ENCODE results near the gene OR6Y1. TPM values are rescaled to one million over a fixed set of nuclear protein-coding genes. Genes with fewer than 3 reads are reported as not detected.

Gene OR6Y1
- total and polyA plus RNA-seq, 2 of the 8 experiments (the other 6 are each of a cell fraction or from before 2014, with no cell fraction given), result 0.07 TPM; not detected in 1

GRCh38 chr1:158516966-158517365 lies 37.2 kb downstream of the OR6Y1 start:
- Histone ChIP-seq H2BK120ac (replicated peaks; ENCODE audit: low read depth, low read length) (no peak overlapping the region), H4K20me1 (replicated peaks in 1 of 2; ENCODE audit: control insufficient read depth in 1 of 2, insufficient read depth in 2 of 2, low read length in 2 of 2) (no peaks in the 10 kb centered on the region), H3K79me2 (ENCODE audit: control insufficient read depth in 1 of 2, insufficient read depth in 2 of 2, low read length in 2 of 2) (no peaks in the 10 kb centered on the region), H3K79me1 (ENCODE audit: low read depth, low read length) (no peaks in the 10 kb centered on the region), H2BK12ac (ENCODE audit: low read depth, low read length) (no peak overlapping the region), H4K91ac (replicated peaks; ENCODE audit: insufficient read length, low read length) (no peak overlapping the region), H3K4me1 (replicated peaks in 1 of 4; ENCODE audit: control insufficient read depth in 3 of 4, insufficient read depth in 4 of 4, low read length in 3 of 4) (peaks cover 0 to 2% (median 1%) of the 10 kb centered on the region in 4 experiments; a peak in 2 of 7 replicates), H3K4me2 (ENCODE audit: insufficient read depth in 1 of 2, low read depth in 2 of 2, low read length in 2 of 2) (no peak overlapping the region), H3K27ac (ENCODE audit: low read depth, low read length) (no peak overlapping the region), H3K9me3 (ENCODE audit: insufficient read depth in 2 of 2, low read depth in 1 of 2, low read length in 1 of 2) (no peaks in the 10 kb centered on the region; a peak in 1 of 4 replicates), H2AFZ (ENCODE audit: low read length) (no peak overlapping the region), H4K8ac (ENCODE audit: extremely low read depth, insufficient read depth, low read length) (no peak overlapping the region), H3K4me3 (ENCODE audit: extremely low read depth in 1 of 4, insufficient read depth in 2 of 4, low read depth in 3 of 4, low read length in 4 of 4) (no peak overlapping the region), H2BK20ac (ENCODE audit: low read length) (no peak overlapping the region), H3K56ac (replicated peaks; ENCODE audit: insufficient read length, low read depth, low read length) (no peak overlapping the region), H3K23me2 (ENCODE audit: low read depth, low read length) (no peaks in the 10 kb centered on the region), H3K23ac (ENCODE audit: insufficient read length) (no peak overlapping the region), H4K5ac (ENCODE audit: insufficient read length, low read depth, low read length) (no peak overlapping the region), H3K18ac (ENCODE audit: extremely low read depth, low read length) (no peak overlapping the region), H2AK5ac (ENCODE audit: low read depth, low read length) (no peak overlapping the region), H3K4ac (replicated peaks; ENCODE audit: insufficient read length, low read depth, low read length) (no peak overlapping the region), H3K27me3 (replicated peaks in 1 of 4; ENCODE audit: control insufficient read depth in 3 of 4, extremely low read depth in 1 of 4, insufficient read depth in 3 of 4, low read length in 3 of 4) (no peaks in the 10 kb centered on the region), H2BK5ac (ENCODE audit: low read depth, low read length) (no peak overlapping the region), H2BK15ac (ENCODE audit: low read length) (no peak overlapping the region), H3K9ac (replicated peaks in 1 of 4; ENCODE audit: extremely low read depth in 1 of 4, low read depth in 3 of 4, low read length in 3 of 4) (no peak overlapping the region), H3K14ac (ENCODE audit: insufficient read length) (no peak overlapping the region), H3K36me3 (ENCODE audit: control insufficient read depth in 2 of 4, insufficient read depth in 4 of 4, low read length in 3 of 4) (no peaks in the 10 kb centered on the region)
- TF ChIP-seq EZH2 (IDR thresholded peaks at IDR 0.05; ENCODE audit: low read depth, low read length, severe bottlenecking), result no peak
- TF ChIP-seq YY1 (IDR thresholded peaks at IDR 0.05; ENCODE audit: low read depth, low read length), result no peak
- TF ChIP-seq USF2 (IDR thresholded peaks at IDR 0.05; ENCODE audit: low read length), result no peak
- no peak for TF ChIP-seq CHD1 (IDR thresholded peaks at IDR 0.05; ENCODE audit: low read depth, low read length)
- no peak for TF ChIP-seq POLR2A (IDR thresholded peaks at IDR 0.05; ENCODE audit: control extremely low read depth in 1 of 2, low read depth in 2 of 2, low read length in 2 of 2)
- TF ChIP-seq EGR1 (IDR thresholded peaks at IDR 0.05; ENCODE audit: borderline replicate concordance, low read depth, low read length), result no peak
- TF ChIP-seq JUND (IDR thresholded peaks at IDR 0.05; ENCODE audit: low read length), result no peak
- no peak for TF ChIP-seq SAP30 (IDR thresholded peaks at IDR 0.05; ENCODE audit: insufficient read depth, insufficient replicate concordance, low read length)
- TF ChIP-seq ASH2L (IDR thresholded peaks at IDR 0.05; ENCODE audit: low read length), result no peak
- TF ChIP-seq KDM5A (IDR thresholded peaks at IDR 0.05; ENCODE audit: low read length), result no peak
- TF ChIP-seq BCL11A (IDR thresholded peaks at IDR 0.05; ENCODE audit: low read depth in 2 of 2, low read length in 2 of 2), result no peak
- no peak for TF ChIP-seq KDM4A (IDR thresholded peaks at IDR 0.05; ENCODE audit: low read depth, low read length, severe bottlenecking)
- CTCF ChIA-PET (ENCODE audit: partially characterized antibody), result no interaction called here
- no peak for FAIRE-seq
- no peak for DNase-seq (ENCODE audit: low read depth in 1 of 2, low spot score in 2 of 2)
- POLR2A ChIA-PET (ENCODE audit: partially characterized antibody), result no interaction called here
